HG03520 (cell line): ENCODE results near the gene C1QTNF8.

Experiments
- ATAC-seq: cut with Tn5 transposase; IDR thresholded peaks from one replicate; pipeline ENCODE4 v1.9.1; 2021; ENCODE audit warnings: mild to moderate bottlenecking, moderate library complexity; ENCODE audit not compliant: unreplicated experiment

The C1QTNF8 gene

GRCh38 chr16:1096169-1097082 lies at the start of gene C1QTNF8:
TSS of gene C1QTNF8 (minus strand) at chr16:1096244. CDS start at chr16:1094922, 1,322 bp downstream.
- ATAC-seq, result no peak

- ATAC-seq, result no peak
Observed at GRCh38 chr16:1145383-1146100, 49.5 kb upstream of the C1QTNF8 start.

- ATAC-seq, result no peak
Observed at GRCh38 chr16:1144476-1145382, 48.7 kb upstream of the C1QTNF8 start.

GRCh38 chr16:1143761-1144450 lies 47.9 kb upstream of the C1QTNF8 start:
- no peak for ATAC-seq

GRCh38 chr16:1142911-1143310 lies 46.9 kb upstream of the C1QTNF8 start:
- ATAC-seq, result no peak

- no peak for ATAC-seq
Observed at GRCh38 chr16:1141716-1142115, 45.7 kb upstream of the C1QTNF8 start.

- ATAC-seq, result no peak
Observed at GRCh38 chr16:1141191-1141590, 45.1 kb upstream of the C1QTNF8 start.

GRCh38 chr16:1140582-1141162 lies 44.6 kb upstream of the C1QTNF8 start:
- ATAC-seq, result no peak

- no peak for ATAC-seq
Observed at GRCh38 chr16:1137604-1138003, 41.6 kb upstream of the C1QTNF8 start.

- no peak for ATAC-seq
Observed at GRCh38 chr16:1135459-1135825, 39.4 kb upstream of the C1QTNF8 start.

- no peak for ATAC-seq
Observed at GRCh38 chr16:1134776-1135458, 38.9 kb upstream of the C1QTNF8 start.

- no peak for ATAC-seq
Observed at GRCh38 chr16:1133810-1134520, 37.9 kb upstream of the C1QTNF8 start.

GRCh38 chr16:1133271-1133670 lies 37.2 kb upstream of the C1QTNF8 start:
- no peak for ATAC-seq

GRCh38 chr16:1132431-1132830 lies 36.4 kb upstream of the C1QTNF8 start:
- no peak for ATAC-seq

- ATAC-seq, result no peak
Observed at GRCh38 chr16:1131378-1131994, 35.4 kb upstream of the C1QTNF8 start.

- ATAC-seq, result no peak
Observed at GRCh38 chr16:1130382-1130781, 34.3 kb upstream of the C1QTNF8 start.

- ATAC-seq, result no peak
Observed at GRCh38 chr16:1129106-1129960, 33.3 kb upstream of the C1QTNF8 start.
